Astrocyte (in vitro differentiated cells and primary cell): ENCODE measurements around the gene RENBP. TPM values are rescaled to one million over a fixed set of nuclear protein-coding genes. Genes with fewer than 3 reads are reported as not detected.

Experiments used
- DNase-seq: peaks from one replicate; pipeline ENCODE4 v3.0.0-alpha.2; 2010; ENCODE audit warnings: low read depth
- FAIRE-seq: peaks from 2 replicates; lab custom pipeline; 2011; peaks lifted over from hg19 to GRCh38; lab: Jason Lieb, UNC
- H2AFZ ChIP-seq: 2 replicates; pipeline ENCODE4 v1.6.0; 2012; ENCODE audit warnings: low read depth, low read length, inconsistent platforms
- H3K27ac ChIP-seq: 2 replicates; pipeline ENCODE4 v1.5.1; 2011; ENCODE audit warnings: low read depth, low read length, inconsistent platforms
- H3K27me3 ChIP-seq: 2 replicates; pipeline ENCODE4 v1.6.0; 2011; ENCODE audit warnings: low read length, inconsistent platforms; ENCODE audit not compliant: insufficient read depth
- H3K36me3 ChIP-seq: 2 replicates; pipeline ENCODE4 v1.5.1; 2011; ENCODE audit warnings: low read length, inconsistent platforms; ENCODE audit not compliant: insufficient read depth
- H3K4me1 ChIP-seq: 2 replicates; pipeline ENCODE4 v1.5.1; 2011; ENCODE audit warnings: low read length, inconsistent platforms; ENCODE audit not compliant: insufficient read depth
- H3K4me2 ChIP-seq: 2 replicates; pipeline ENCODE4 v1.6.0; 2012; ENCODE audit warnings: low read length, inconsistent platforms
- H3K4me3 ChIP-seq: 2 replicates; pipeline ENCODE4 v1.5.1; 2011; ENCODE audit warnings: low read depth, mild to moderate bottlenecking, low read length, inconsistent platforms; ENCODE audit not compliant: insufficient read depth
- H3K79me2 ChIP-seq: 2 replicates; pipeline ENCODE4 v1.6.0; 2012; ENCODE audit warnings: mild to moderate bottlenecking, low read length, inconsistent platforms; ENCODE audit not compliant: insufficient read depth
- H3K9ac ChIP-seq: 2 replicates; pipeline ENCODE4 v1.6.0; 2012; ENCODE audit warnings: mild to moderate bottlenecking, low read length, inconsistent platforms
- H3K9me3 ChIP-seq: 2 replicates; pipeline ENCODE4 v1.5.1; 2012; ENCODE audit warnings: low read depth, mild to moderate bottlenecking, low read length, inconsistent platforms; ENCODE audit not compliant: insufficient read depth
- H4K20me1 ChIP-seq: 2 replicates; pipeline ENCODE4 v1.6.0; 2012; ENCODE audit warnings: low read length, inconsistent platforms; ENCODE audit not compliant: insufficient read depth
- H3K27ac Mint-ChIP-seq: one replicate; pipeline ENCODE4 v1.8.0; 2021; ENCODE audit warnings: mild to moderate bottlenecking, mixed read lengths; ENCODE audit not compliant: unreplicated experiment
- H3K27me3 Mint-ChIP-seq: one replicate; pipeline ENCODE4 v1.8.0; 2021; ENCODE audit warnings: low read depth, mixed read lengths; ENCODE audit not compliant: unreplicated experiment
- H3K36me3 Mint-ChIP-seq: one replicate; pipeline ENCODE4 v1.8.0; 2021; ENCODE audit warnings: low read depth, mixed read lengths; ENCODE audit not compliant: unreplicated experiment
- H3K4me1 Mint-ChIP-seq: one replicate; pipeline ENCODE4 v1.8.0; 2021; ENCODE audit warnings: low read depth, mixed read lengths; ENCODE audit not compliant: unreplicated experiment
- H3K4me3 Mint-ChIP-seq: one replicate; pipeline ENCODE4 v1.8.0; 2021; ENCODE audit warnings: mild to moderate bottlenecking, moderate library complexity, mixed read lengths; ENCODE audit not compliant: unreplicated experiment
- H3K9me3 Mint-ChIP-seq: one replicate; pipeline ENCODE4 v1.8.0; 2021; ENCODE audit warnings: mild to moderate bottlenecking, mixed read lengths; ENCODE audit not compliant: unreplicated experiment
- EZH2 ChIP-seq: IDR thresholded peaks from 2 replicates; pipeline ENCODE4 v1.6.1; 2012; ENCODE audit warnings: mild to moderate bottlenecking, low read length, inconsistent platforms; ENCODE audit not compliant: insufficient read depth
- total RNA-seq: library from RNA; stranded (reverse); gene quantifications from 2 replicates; pipeline ENCODE4 v1.2.1, GENCODE V29; 2021
- TF ChIP-seq, protein P1 (sequence below): IDR thresholded peaks from 2 replicates; pipeline ENCODE4 v1.5.1; 2011; ENCODE audit warnings: low read depth, mild to moderate bottlenecking, inconsistent platforms, low read length, moderate library complexity; ENCODE audit not compliant: insufficient read depth

Gene RENBP
- total RNA-seq, 1 donor from 2014 or later, result 2.2 TPM

DNA sequence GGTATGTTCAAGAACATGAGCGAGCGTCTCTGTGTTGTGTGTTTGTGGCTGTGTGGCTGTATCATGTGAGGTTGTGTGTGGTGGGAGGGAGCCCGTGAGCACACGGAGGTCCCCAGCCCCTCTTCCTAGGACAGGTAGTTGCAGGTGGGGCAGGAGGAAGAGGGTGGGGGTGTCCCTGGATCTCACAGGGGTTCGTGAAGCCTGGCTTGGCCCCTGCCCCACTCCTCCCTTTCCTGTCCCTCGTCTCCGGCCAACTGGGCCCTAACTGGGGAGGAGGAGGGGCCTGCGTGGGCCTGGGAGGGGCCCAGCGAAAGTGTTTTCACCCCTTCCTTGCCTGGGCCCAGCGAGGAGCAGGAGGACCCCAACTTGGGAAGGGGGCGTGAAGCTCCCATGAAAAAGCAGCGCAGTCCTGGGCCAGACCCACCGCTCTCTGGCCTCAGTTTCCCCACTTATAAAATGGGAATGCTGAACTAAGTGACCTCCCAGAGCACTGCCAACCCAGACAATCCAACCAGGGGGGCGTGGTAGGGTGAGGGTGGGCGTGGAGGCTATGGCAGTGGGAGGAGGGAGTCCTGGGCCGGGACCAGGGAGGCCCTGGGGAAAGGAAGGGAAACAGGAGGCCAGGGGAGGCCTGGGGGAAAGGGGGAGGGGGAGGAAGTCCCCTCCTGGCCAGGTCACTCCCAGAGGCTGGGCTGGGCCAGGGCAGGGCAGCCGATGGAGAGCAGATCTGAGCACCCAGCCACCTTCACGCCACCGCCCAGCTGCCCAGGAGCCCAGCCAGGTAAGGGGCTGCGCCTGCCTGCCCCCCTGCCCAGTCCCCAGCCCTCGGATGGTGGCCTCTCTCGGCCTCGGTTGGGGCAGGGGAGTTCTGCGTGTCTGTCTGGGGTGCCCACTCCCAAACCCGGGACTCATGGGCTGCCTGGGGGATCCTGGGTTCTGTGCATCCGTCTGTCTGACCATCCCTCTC lies 40.2 kb downstream of the RENBP start, which contains the start of gene AVPR2:
TSS of gene AVPR2 (plus strand) at position 683 of the 967 bp plus-strand sequence. CDS start 473 bp downstream, outside the sequence.
- H3K9ac ChIP-seq, result no peak within 1 kb of the TSS
- no peak within 1 kb of the TSS for H3K27ac ChIP-seq
- Mint-ChIP-seq H3K4me3 (no peak within 1 kb of the TSS), H3K27ac (no peak within 1 kb of the TSS), H3K9me3 (no peaks in the 10 kb centered on the region), H3K27me3 (no peaks in the 10 kb centered on the region), H3K36me3 (no peaks in the 10 kb centered on the region), H3K4me1 (peaks cover 11% of the 10 kb centered on the region)
- H3K27me3 ChIP-seq, result no peaks in the 10 kb centered on the region
- DNase-seq (no peak), FAIRE-seq (no peak)
- H3K4me2 ChIP-seq, result no peak within 1 kb of the TSS
- H4K20me1 ChIP-seq, result no peaks in the 10 kb centered on the region
- no peak within 1 kb of the TSS for H2AFZ ChIP-seq
- no peaks in the 10 kb centered on the region for H3K9me3 ChIP-seq
- H3K4me1 ChIP-seq, result peaks cover 6% of the 10 kb centered on the region
- TF ChIP-seq, protein P1, sequence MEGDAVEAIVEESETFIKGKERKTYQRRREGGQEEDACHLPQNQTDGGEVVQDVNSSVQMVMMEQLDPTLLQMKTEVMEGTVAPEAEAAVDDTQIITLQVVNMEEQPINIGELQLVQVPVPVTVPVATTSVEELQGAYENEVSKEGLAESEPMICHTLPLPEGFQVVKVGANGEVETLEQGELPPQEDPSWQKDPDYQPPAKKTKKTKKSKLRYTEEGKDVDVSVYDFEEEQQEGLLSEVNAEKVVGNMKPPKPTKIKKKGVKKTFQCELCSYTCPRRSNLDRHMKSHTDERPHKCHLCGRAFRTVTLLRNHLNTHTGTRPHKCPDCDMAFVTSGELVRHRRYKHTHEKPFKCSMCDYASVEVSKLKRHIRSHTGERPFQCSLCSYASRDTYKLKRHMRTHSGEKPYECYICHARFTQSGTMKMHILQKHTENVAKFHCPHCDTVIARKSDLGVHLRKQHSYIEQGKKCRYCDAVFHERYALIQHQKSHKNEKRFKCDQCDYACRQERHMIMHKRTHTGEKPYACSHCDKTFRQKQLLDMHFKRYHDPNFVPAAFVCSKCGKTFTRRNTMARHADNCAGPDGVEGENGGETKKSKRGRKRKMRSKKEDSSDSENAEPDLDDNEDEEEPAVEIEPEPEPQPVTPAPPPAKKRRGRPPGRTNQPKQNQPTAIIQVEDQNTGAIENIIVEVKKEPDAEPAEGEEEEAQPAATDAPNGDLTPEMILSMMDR, result no peak
- no peak for TF ChIP-seq EZH2
- no peaks in the 10 kb centered on the region for H3K36me3 ChIP-seq
- H3K4me3 ChIP-seq, result no peak within 1 kb of the TSS
- no peaks in the 10 kb centered on the region for H3K79me2 ChIP-seq

DNA sequence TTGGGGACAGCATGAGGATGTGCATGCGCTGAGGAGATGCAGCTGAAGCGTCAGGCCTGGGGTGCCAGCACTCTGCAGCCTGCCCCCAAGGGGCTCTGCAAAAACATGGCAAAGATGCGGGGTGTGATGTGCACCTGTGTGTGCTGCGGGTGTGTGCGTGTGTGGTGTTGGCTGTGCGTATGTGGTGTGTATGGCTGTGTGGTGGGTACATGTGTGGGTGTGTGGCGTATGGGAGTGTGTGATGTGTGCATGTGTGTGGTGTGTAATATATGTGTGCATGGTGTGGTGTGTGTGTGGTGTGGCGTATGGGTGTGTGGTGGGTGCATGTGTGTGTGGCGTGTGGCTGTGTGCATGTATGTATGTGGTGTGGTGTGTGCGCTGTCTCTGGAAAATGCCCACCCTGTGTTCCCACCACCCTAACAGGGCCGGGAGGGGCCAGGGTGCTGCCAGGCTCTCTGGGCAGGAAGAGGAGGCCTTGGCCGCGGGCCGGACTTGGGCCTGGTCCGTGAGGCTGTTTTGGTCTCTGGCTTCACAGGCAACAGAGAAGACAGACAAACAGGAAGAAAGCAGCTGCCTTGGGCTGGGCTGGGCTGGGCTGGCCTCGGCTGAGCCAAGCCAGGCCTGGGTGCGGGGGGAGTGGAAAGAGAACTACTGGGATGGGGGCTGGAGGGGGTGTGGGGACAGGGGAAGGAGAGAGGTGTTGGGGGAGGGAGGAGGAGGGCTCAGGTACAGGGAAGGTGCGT lies 41.0 kb downstream of the RENBP start:
- Histone ChIP-seq H4K20me1 (no peaks in the 10 kb centered on the region), H3K27me3 (no peaks in the 10 kb centered on the region), H3K4me1 (peaks cover 6% of the 10 kb centered on the region), H3K9me3 (no peaks in the 10 kb centered on the region), H2AFZ (no peak overlapping the region), H3K79me2 (no peaks in the 10 kb centered on the region), H3K4me2 (no peak overlapping the region), H3K36me3 (no peaks in the 10 kb centered on the region), H3K9ac (no peak overlapping the region), H3K4me3 (no peak overlapping the region), H3K27ac (no peak overlapping the region)
- Mint-ChIP-seq H3K4me3 (no peak overlapping the region), H3K36me3 (no peaks in the 10 kb centered on the region), H3K27me3 (no peaks in the 10 kb centered on the region), H3K4me1 (peaks cover 11% of the 10 kb centered on the region), H3K9me3 (no peaks in the 10 kb centered on the region), H3K27ac (no peak overlapping the region)
- DNase-seq (no peak), FAIRE-seq (no peak)
- TF ChIP-seq EZH2, result no peak
- TF ChIP-seq, protein P1, result no peak
